ENCODE results near the gene TMSB10. TPM values are rescaled to one million over a fixed set of nuclear protein-coding genes. Genes with fewer than 3 reads are reported as not detected.

The TMSB10 gene
- total and polyA plus RNA-seq, 8 donors: 134 to 1,099 (median 328) TPM

- TF ChIP-seq CTCF (IDR thresholded peaks at IDR 0.05): peak in 1 of 4 donors; percentile 24
- DNase-seq (no peak), ATAC-seq (no peak), FAIRE-seq (no peak)
- Histone ChIP-seq H3K9me3 (no peaks in the 10 kb centered on the region), H3K36me3 (no peaks in the 10 kb centered on the region), H3K27ac (no peak overlapping the region), H3K27me3 (no peaks in the 10 kb centered on the region), H3K4me3 (no peak overlapping the region), H3K4me1 (peaks cover 0 to 4% (median 0%) of the 10 kb centered on the region in 3 donors)
- 35 to 36% methylated on average over 3 of the region's 3 CpGs for WGBS, 2 donors
- intact Hi-C loops (cut with DNase I): loop anchor here in 1 of 3 donors (5.0 kb wide), 1 partner anchor 85 kb away; no protein-coding TSS in a partner anchor
These were observed 21.8 kb downstream of the TMSB10 start for GRCh38 chr2:84927275-84927627.

- 77 to 78% methylated on average over 1 of the region's 1 CpG for WGBS, 2 donors
- Histone ChIP-seq H3K27ac (no peak overlapping the region), H3K27me3 (no peaks in the 10 kb centered on the region), H3K4me3 (no peak overlapping the region), H3K36me3 (no peaks in the 10 kb centered on the region), H3K9me3 (no peaks in the 10 kb centered on the region), H3K4me1 (no peaks in the 10 kb centered on the region)
- no peak for ATAC-seq
- no peak for TF ChIP-seq CTCF (IDR thresholded peaks at IDR 0.05)
- intact Hi-C loops (cut with DNase I): no loop called here
- no peak for DNase-seq
- FAIRE-seq: no peak
These were observed 25.9 kb downstream of the TMSB10 start for GRCh38 chr2:84931384-84931821.

- WGBS, 2 donors: 83 to 86% methylated on average over 5 of the region's 5 CpGs
These were observed 32.9 kb downstream of the TMSB10 start for GRCh38 chr2:84938194-84938879.

GRCh38 chr2:84939426-84940087 is 34.1 kb downstream of the TMSB10 start:
- H3K27ac ChIP-seq: peak overlapping the region; percentile 8 to 70 (median 33)
- H3K36me3 ChIP-seq: no peaks in the 10 kb centered on the region
- no peak for TF ChIP-seq CTCF (IDR thresholded peaks at IDR 0.05)
- intact Hi-C loops (cut with DNase I): no loop called here
- DNase-seq (peak in 4 of 6 donors; percentile 40 to 66 (median 54)), FAIRE-seq (no peak), ATAC-seq (peak; percentile 86 to 89 (median 88))
- H3K4me1 ChIP-seq: peaks cover 0 to 11% (median 0%) of the 10 kb centered on the region in 3 donors
- no peaks in the 10 kb centered on the region for H3K27me3 ChIP-seq
- H3K9me3 ChIP-seq: no peaks in the 10 kb centered on the region
- 29 to 30% methylated on average over 9 of the region's 9 CpGs for WGBS, 2 donors
- H3K4me3 ChIP-seq: peak overlapping the region in 1 of 4 donors; percentile 25

More at GRCh38 chr2:84938194-84938879, 32.9 kb downstream of the TMSB10 start:
- H3K27ac ChIP-seq: no peak overlapping the region
- intact Hi-C loops (cut with DNase I): no loop called here
- H3K36me3 ChIP-seq: no peaks in the 10 kb centered on the region
- H3K4me1 ChIP-seq: peaks cover 0 to 11% (median 0%) of the 10 kb centered on the region in 3 donors
- H3K27me3 ChIP-seq: no peaks in the 10 kb centered on the region
- FAIRE-seq: no peak
- no peak for DNase-seq
- TF ChIP-seq CTCF (IDR thresholded peaks at IDR 0.05): no peak
- no peak for ATAC-seq
- H3K4me3 ChIP-seq: no peak overlapping the region
- H3K9me3 ChIP-seq: no peaks in the 10 kb centered on the region

Data from pancreas (tissue), 10 donors.